SU-DHL-6 (cell line): ENCODE data around the gene TNNI2.

ENCODE experiments used
- CTCF ChIP-seq: fragments of 200-600 bp; sonication (generic); IDR thresholded peaks from one replicate; pipeline ENCODE4 v1.5.1; 2017; ENCODE audit warnings: antibody characterized with exemption, mild to moderate bottlenecking, low read length, moderate library complexity; ENCODE audit not compliant: insufficient read depth, poor library complexity, severe bottlenecking
- EZH2phosphoT487 ChIP-seq: fragments of 200-600 bp; sonication (generic), shearing (Covaris generic); conservative IDR thresholded peaks from 2 replicates; pipeline ENCODE4 v1.6.1; 2018; ENCODE audit warnings: mild to moderate bottlenecking, antibody characterized with exemption, low read length, moderate library complexity, mixed read lengths

- no peak for TF ChIP-seq CTCF
- TF ChIP-seq EZH2phosphoT487 = no peak
Observed at GRCh38 chr11:1889941-1890855, 51.4 kb downstream of the TNNI2 start.
